GM23338 (cell line): ENCODE results near the gene ZNF20. TPM values are rescaled to one million over a fixed set of nuclear protein-coding genes. Genes with fewer than 3 reads are reported as not detected.

Experiments used
- ATAC-seq: fragments of 200-7000 bp; cut with Tn5 transposase; 3 replicates; pipeline ENCODE4 v1.9.1; 2020
- DNase-seq: peaks from one replicate; pipeline ENCODE4 v3.0.0-alpha.2; 2015; ENCODE audit warnings: low spot score
- H2AFZ ChIP-seq: fragments of 200-600 bp; sonication (generic); 2 replicates; pipeline ENCODE4 v1.8.0; 2016; ENCODE audit warnings: antibody characterized with exemption, mild to moderate bottlenecking, moderate library complexity
- H3F3A ChIP-seq: fragments of 200-600 bp; sonication (generic); replicated peaks from 2 replicates; pipeline ENCODE4 v1.8.0; 2017; ENCODE audit warnings: antibody characterized with exemption, mixed run types, low read depth
- H3K27ac ChIP-seq: fragments of 200-600 bp; sonication (generic); 2 replicates; pipeline ENCODE4 v1.6.1; 2016; ENCODE audit warnings: low read depth
- H3K27me3 ChIP-seq: fragments of 200-600 bp; sonication (generic); 2 replicates; pipeline ENCODE4 v1.8.0; 2016; ENCODE audit warnings: mild to moderate bottlenecking, mixed run types, moderate library complexity; ENCODE audit not compliant: insufficient read depth
- H3K36me3 ChIP-seq: fragments of 200-600 bp; sonication (generic); 2 replicates; pipeline ENCODE4 v1.8.0; 2016; ENCODE audit warnings: mild to moderate bottlenecking; ENCODE audit not compliant: insufficient read depth
- H3K4me1 ChIP-seq: fragments of 200-600 bp; sonication (generic); 2 replicates; pipeline ENCODE4 v1.8.0; 2016; ENCODE audit warnings: mild to moderate bottlenecking, moderate library complexity; ENCODE audit not compliant: insufficient read depth
- H3K4me2 ChIP-seq: fragments of 200-600 bp; sonication (generic); 2 replicates; pipeline ENCODE4 v1.7.1; 2017; ENCODE audit warnings: mixed run types
- H3K4me3 ChIP-seq: fragments of 200-600 bp; sonication (generic); 2 replicates; pipeline ENCODE4 v1.6.1; 2016; ENCODE audit warnings: mixed run types
- H3K79me2 ChIP-seq: fragments of 200-600 bp; sonication (generic); replicated peaks from 2 replicates; pipeline ENCODE4 v1.8.0; 2017; ENCODE audit warnings: mild to moderate bottlenecking; ENCODE audit not compliant: insufficient read depth
- H3K9me2 ChIP-seq: fragments of 200-600 bp; sonication (generic); 2 replicates; pipeline ENCODE4 v1.8.0; 2017; ENCODE audit not compliant: insufficient read depth
- H4K20me1 ChIP-seq: fragments of 200-600 bp; sonication (generic); replicated peaks from 2 replicates; pipeline ENCODE4 v1.8.0; 2017; ENCODE audit warnings: mild to moderate bottlenecking; ENCODE audit not compliant: insufficient read depth
- H3K27ac Mint-ChIP-seq: 2 replicates; pipeline ENCODE4 v1.8.0; 2020; ENCODE audit warnings: inconsistent platforms, mild to moderate bottlenecking, moderate library complexity, mixed read lengths
- H3K27me3 Mint-ChIP-seq: 3 replicates; pipeline ENCODE4 v1.8.0; 2022; ENCODE audit warnings: low read depth, mild to moderate bottlenecking, moderate library complexity, mixed read lengths, inconsistent platforms; ENCODE audit not compliant: insufficient read depth, poor library complexity
- H3K36me3 Mint-ChIP-seq: 3 replicates; pipeline ENCODE4 v1.8.0; 2021; ENCODE audit warnings: low read depth, mild to moderate bottlenecking, inconsistent platforms, moderate library complexity, mixed read lengths
- H3K4me1 Mint-ChIP-seq: 3 replicates; pipeline ENCODE4 v1.8.0; 2020; ENCODE audit warnings: mild to moderate bottlenecking, inconsistent platforms, mixed read lengths
- H3K4me3 Mint-ChIP-seq: 3 replicates; pipeline ENCODE4 v1.8.0; 2021; ENCODE audit warnings: moderate library complexity, mild to moderate bottlenecking, inconsistent platforms, mixed read lengths
- H3K9me3 Mint-ChIP-seq: 3 replicates; pipeline ENCODE4 v1.8.0; 2020; ENCODE audit warnings: moderate library complexity, mild to moderate bottlenecking, inconsistent platforms, mixed read lengths
- CREB1 ChIP-seq: fragments of 250-450 bp; sonication (Bioruptor Pico); IDR thresholded peaks from 2 replicates; pipeline ENCODE4 v1.5.0; 2020; ENCODE audit warnings: low read depth, mild to moderate bottlenecking, moderate library complexity
- EZH2 ChIP-seq: fragments of 200-600 bp; sonication (generic); IDR thresholded peaks from one replicate; pipeline ENCODE4 v1.8.0; 2017; ENCODE audit warnings: antibody characterized with exemption, mild to moderate bottlenecking, low read depth; ENCODE audit not compliant: unreplicated experiment
- EZH2phosphoT487 ChIP-seq: fragments of 200-600 bp; sonication (generic); IDR thresholded peaks from one replicate; pipeline ENCODE4 v1.8.1; 2018; ENCODE audit warnings: antibody characterized with exemption; ENCODE audit not compliant: unreplicated experiment
- JUNB ChIP-seq: IDR thresholded peaks from one replicate; pipeline ENCODE4 v1.6.1; 2016; ENCODE audit warnings: antibody characterized with exemption; ENCODE audit not compliant: unreplicated experiment
- NANOG ChIP-seq: IDR thresholded peaks from 2 replicates; pipeline ENCODE4 v1.6.1; 2016; ENCODE audit warnings: antibody characterized with exemption, borderline replicate concordance
- POLR2AphosphoS5 ChIP-seq: IDR thresholded peaks from 2 replicates; pipeline ENCODE4 v1.6.1; 2016; ENCODE audit warnings: antibody characterized with exemption, low read depth
- STAT1 ChIP-seq: IDR thresholded peaks from one replicate; pipeline ENCODE4 v1.6.1; 2016; ENCODE audit warnings: antibody characterized with exemption; ENCODE audit not compliant: unreplicated experiment
- ZNF114 ChIP-seq: fragments of 250-450 bp; sonication (Bioruptor Pico); IDR thresholded peaks from 2 replicates; pipeline ENCODE4 v1.5.0; 2020; ENCODE audit warnings: mild to moderate bottlenecking, moderate library complexity
- ZNF331 ChIP-seq: fragments of 250-450 bp; sonication (Bioruptor Pico); IDR thresholded peaks from 2 replicates; pipeline ENCODE4 v1.5.0; 2020; ENCODE audit warnings: low read depth, mild to moderate bottlenecking, moderate library complexity
- polyA plus RNA-seq: library from polyadenylated mRNA; unstranded; fragments of >200 nt; fragmentation: Nextera tagmentation; extraction: Ambion mirVana; gene quantifications from 2 replicates; pipeline ENCODE4 v1.2.1, GENCODE V29; 2016
- total RNA-seq: library from RNA; depleted of rRNA; stranded (reverse); fragments of >200 nt; shearing (Covaris generic); gene quantifications from 2 replicates; pipeline ENCODE4 v1.2.3, GENCODE V29; 2014
- TF ChIP-seq, protein P1 (sequence below), 2 experiments: fragments of 200-600 bp in 1 of 2; sonication (generic) in 1 of 2; conservative IDR thresholded peaks; 2 replicates each; pipeline versions ENCODE4 v1.5.1 to v1.6.1; 2016 to 2017; ENCODE audit warnings: antibody characterized with exemption in 2 of 2, low read depth in 2 of 2, mild to moderate bottlenecking in 2 of 2, moderate library complexity in 1 of 2
- TF ChIP-seq, protein P2 (sequence below): IDR thresholded peaks from one replicate; pipeline ENCODE4 v1.6.1; 2018; ENCODE audit warnings: antibody characterized with exemption; ENCODE audit not compliant: unreplicated experiment
- TF ChIP-seq, protein P3 (sequence below): fragments of 250-450 bp; sonication (Bioruptor Pico); IDR thresholded peaks from 2 replicates; pipeline ENCODE4 v1.5.0; 2020; ENCODE audit warnings: mild to moderate bottlenecking, moderate library complexity
- TF ChIP-seq, protein P4 (sequence below): IDR thresholded peaks from 2 replicates; pipeline ENCODE4 v1.6.1; 2016; ENCODE audit warnings: antibody characterized with exemption

The ZNF20 gene
- total and polyA plus RNA-seq, 2 experiments from 2014 or later, result 4.1 to 7.5 TPM

DNA sequence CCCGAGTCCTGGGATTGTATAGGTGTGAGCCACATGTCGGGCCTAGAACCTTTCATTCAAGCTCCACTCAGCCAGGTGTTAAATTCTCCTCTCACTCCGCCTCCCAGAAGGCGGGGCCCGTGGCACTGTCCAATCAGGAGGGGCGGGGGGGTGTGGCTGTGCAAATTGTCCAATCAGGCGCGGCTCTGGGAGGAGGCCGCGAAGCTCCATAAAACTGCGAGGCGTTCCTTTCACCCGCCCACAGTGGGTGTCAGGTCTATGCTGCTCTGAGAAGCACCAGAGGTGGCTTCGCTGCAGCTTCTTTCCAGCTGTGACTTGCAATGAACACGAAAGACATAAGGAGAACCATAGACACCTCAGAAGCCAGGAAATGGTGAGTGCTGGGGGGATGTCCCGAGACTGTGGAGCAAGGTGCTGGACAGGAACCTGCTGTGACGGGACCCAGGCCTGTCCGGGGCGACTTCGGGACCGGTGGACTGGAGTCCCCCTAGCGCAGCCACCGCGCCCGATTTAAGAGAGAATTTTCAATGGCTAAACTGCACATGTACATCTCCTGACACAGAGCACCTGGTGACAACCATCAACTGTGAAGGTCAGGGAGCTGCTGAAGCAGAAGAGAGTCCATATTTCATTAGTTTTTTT is 19.7 kb upstream of the ZNF20 start:
- Histone ChIP-seq H3K9me2 (no peaks in the 10 kb centered on the region; the same call in 1 of the 2 replicates), H2AFZ (no peak overlapping the region), H4K20me1 (peaks cover 5% of the 10 kb centered on the region; the same call in 1 of the 2 replicates), H3K27ac (no peak overlapping the region), H3F3A (no peaks in the 10 kb centered on the region), H3K36me3 (no peaks in the 10 kb centered on the region), H3K4me1 (peaks cover 16% of the 10 kb centered on the region), H3K4me3 (no peak overlapping the region), H3K27me3 (no peaks in the 10 kb centered on the region), H3K79me2 (peaks cover 29% of the 10 kb centered on the region), H3K4me2 (no peak overlapping the region)
- Mint-ChIP-seq H3K27me3 (peaks cover 9% of the 10 kb centered on the region), H3K9me3 (peaks cover 3% of the 10 kb centered on the region; the same call in 1 of the 3 replicates), H3K4me1 (peaks cover 9% of the 10 kb centered on the region), H3K4me3 (no peak overlapping the region), H3K27ac (no peak overlapping the region), H3K36me3 (peaks cover 3% of the 10 kb centered on the region; the same call in 2 of the 3 replicates)
- peak; percentile 65 for DNase-seq
- no peak for ATAC-seq
- TF ChIP-seq EZH2 (no peak), JUNB (no peak), ZNF114 (CRISPR knock-in tag) (no peak), ZNF331 (CRISPR knock-in tag) (no peak), EZH2phosphoT487 (no peak), NANOG (no peak), POLR2AphosphoS5 (no peak), CREB1 (CRISPR knock-in tag) (no peak), STAT1 (no peak)
- TF ChIP-seq, protein P1, sequence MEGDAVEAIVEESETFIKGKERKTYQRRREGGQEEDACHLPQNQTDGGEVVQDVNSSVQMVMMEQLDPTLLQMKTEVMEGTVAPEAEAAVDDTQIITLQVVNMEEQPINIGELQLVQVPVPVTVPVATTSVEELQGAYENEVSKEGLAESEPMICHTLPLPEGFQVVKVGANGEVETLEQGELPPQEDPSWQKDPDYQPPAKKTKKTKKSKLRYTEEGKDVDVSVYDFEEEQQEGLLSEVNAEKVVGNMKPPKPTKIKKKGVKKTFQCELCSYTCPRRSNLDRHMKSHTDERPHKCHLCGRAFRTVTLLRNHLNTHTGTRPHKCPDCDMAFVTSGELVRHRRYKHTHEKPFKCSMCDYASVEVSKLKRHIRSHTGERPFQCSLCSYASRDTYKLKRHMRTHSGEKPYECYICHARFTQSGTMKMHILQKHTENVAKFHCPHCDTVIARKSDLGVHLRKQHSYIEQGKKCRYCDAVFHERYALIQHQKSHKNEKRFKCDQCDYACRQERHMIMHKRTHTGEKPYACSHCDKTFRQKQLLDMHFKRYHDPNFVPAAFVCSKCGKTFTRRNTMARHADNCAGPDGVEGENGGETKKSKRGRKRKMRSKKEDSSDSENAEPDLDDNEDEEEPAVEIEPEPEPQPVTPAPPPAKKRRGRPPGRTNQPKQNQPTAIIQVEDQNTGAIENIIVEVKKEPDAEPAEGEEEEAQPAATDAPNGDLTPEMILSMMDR (conservative IDR thresholded peaks at IDR 0.05; ENCODE audit: low read depth in 2 of 2), result no peak
- TF ChIP-seq, protein P2, sequence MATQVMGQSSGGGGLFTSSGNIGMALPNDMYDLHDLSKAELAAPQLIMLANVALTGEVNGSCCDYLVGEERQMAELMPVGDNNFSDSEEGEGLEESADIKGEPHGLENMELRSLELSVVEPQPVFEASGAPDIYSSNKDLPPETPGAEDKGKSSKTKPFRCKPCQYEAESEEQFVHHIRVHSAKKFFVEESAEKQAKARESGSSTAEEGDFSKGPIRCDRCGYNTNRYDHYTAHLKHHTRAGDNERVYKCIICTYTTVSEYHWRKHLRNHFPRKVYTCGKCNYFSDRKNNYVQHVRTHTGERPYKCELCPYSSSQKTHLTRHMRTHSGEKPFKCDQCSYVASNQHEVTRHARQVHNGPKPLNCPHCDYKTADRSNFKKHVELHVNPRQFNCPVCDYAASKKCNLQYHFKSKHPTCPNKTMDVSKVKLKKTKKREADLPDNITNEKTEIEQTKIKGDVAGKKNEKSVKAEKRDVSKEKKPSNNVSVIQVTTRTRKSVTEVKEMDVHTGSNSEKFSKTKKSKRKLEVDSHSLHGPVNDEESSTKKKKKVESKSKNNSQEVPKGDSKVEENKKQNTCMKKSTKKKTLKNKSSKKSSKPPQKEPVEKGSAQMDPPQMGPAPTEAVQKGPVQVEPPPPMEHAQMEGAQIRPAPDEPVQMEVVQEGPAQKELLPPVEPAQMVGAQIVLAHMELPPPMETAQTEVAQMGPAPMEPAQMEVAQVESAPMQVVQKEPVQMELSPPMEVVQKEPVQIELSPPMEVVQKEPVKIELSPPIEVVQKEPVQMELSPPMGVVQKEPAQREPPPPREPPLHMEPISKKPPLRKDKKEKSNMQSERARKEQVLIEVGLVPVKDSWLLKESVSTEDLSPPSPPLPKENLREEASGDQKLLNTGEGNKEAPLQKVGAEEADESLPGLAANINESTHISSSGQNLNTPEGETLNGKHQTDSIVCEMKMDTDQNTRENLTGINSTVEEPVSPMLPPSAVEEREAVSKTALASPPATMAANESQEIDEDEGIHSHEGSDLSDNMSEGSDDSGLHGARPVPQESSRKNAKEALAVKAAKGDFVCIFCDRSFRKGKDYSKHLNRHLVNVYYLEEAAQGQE, result no peak
- TF ChIP-seq, protein P3, sequence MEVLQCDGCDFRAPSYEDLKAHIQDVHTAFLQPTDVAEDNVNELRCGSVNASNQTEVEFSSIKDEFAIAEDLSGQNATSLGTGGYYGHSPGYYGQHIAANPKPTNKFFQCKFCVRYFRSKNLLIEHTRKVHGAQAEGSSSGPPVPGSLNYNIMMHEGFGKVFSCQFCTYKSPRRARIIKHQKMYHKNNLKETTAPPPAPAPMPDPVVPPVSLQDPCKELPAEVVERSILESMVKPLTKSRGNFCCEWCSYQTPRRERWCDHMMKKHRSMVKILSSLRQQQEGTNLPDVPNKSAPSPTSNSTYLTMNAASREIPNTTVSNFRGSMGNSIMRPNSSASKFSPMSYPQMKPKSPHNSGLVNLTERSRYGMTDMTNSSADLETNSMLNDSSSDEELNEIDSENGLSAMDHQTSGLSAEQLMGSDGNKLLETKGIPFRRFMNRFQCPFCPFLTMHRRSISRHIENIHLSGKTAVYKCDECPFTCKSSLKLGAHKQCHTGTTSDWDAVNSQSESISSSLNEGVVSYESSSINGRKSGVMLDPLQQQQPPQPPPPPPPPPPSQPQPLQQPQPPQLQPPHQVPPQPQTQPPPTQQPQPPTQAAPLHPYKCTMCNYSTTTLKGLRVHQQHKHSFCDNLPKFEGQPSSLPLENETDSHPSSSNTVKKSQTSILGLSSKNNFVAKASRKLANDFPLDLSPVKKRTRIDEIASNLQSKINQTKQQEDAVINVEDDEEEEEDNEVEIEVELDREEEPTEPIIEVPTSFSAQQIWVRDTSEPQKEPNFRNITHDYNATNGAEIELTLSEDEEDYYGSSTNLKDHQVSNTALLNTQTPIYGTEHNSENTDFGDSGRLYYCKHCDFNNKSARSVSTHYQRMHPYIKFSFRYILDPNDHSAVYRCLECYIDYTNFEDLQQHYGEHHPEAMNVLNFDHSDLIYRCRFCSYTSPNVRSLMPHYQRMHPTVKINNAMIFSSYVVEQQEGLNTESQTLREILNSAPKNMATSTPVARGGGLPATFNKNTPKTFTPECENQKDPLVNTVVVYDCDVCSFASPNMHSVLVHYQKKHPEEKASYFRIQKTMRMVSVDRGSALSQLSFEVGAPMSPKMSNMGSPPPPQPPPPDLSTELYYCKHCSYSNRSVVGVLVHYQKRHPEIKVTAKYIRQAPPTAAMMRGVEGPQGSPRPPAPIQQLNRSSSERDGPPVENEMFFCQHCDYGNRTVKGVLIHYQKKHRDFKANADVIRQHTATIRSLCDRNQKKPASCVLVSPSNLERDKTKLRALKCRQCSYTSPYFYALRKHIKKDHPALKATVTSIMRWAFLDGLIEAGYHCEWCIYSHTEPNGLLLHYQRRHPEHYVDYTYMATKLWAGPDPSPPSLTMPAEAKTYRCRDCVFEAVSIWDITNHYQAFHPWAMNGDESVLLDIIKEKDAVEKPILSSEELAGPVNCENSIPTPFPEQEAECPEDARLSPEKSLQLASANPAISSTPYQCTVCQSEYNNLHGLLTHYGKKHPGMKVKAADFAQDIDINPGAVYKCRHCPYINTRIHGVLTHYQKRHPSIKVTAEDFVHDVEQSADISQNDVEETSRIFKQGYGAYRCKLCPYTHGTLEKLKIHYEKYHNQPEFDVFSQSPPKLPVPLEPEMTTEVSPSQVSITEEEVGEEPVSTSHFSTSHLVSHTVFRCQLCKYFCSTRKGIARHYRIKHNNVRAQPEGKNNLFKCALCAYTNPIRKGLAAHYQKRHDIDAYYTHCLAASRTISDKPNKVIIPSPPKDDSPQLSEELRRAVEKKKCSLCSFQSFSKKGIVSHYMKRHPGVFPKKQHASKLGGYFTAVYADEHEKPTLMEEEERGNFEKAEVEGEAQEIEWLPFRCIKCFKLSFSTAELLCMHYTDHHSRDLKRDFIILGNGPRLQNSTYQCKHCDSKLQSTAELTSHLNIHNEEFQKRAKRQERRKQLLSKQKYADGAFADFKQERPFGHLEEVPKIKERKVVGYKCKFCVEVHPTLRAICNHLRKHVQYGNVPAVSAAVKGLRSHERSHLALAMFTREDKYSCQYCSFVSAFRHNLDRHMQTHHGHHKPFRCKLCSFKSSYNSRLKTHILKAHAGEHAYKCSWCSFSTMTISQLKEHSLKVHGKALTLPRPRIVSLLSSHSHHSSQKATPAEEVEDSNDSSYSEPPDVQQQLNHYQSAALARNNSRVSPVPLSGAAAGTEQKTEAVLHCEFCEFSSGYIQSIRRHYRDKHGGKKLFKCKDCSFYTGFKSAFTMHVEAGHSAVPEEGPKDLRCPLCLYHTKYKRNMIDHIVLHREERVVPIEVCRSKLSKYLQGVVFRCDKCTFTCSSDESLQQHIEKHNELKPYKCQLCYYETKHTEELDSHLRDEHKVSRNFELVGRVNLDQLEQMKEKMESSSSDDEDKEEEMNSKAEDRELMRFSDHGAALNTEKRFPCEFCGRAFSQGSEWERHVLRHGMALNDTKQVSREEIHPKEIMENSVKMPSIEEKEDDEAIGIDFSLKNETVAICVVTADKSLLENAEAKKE (CRISPR knock-in tag), result no peak
- TF ChIP-seq, protein P4, sequence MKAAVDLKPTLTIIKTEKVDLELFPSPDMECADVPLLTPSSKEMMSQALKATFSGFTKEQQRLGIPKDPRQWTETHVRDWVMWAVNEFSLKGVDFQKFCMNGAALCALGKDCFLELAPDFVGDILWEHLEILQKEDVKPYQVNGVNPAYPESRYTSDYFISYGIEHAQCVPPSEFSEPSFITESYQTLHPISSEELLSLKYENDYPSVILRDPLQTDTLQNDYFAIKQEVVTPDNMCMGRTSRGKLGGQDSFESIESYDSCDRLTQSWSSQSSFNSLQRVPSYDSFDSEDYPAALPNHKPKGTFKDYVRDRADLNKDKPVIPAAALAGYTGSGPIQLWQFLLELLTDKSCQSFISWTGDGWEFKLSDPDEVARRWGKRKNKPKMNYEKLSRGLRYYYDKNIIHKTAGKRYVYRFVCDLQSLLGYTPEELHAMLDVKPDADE, result no peak
